Duodenal mucosa (tissue), 2 donors: ENCODE measurements around the gene ZNF30.
"Not testable (repeated sequence)": the region's sequence is repeated elsewhere in the genome, so short reads cannot be mapped to it uniquely, and the experiment has no call there.

Experiments
- H3K27ac ChIP-seq: one replicate; pipeline ENCODE4 v1.7.0; 2013; ENCODE audit warnings: low read depth, low read length
- H3K27me3 ChIP-seq, 2 donors: one replicate each; pipeline ENCODE4 v1.7.0; 2013; ENCODE audit warnings: low read length in 2 of 2, control low read depth in 1 of 2; ENCODE audit not compliant: insufficient read depth in 2 of 2, control insufficient read depth in 1 of 2
- H3K36me3 ChIP-seq, 2 donors: one replicate each; pipeline ENCODE4 v1.7.0; 2013; ENCODE audit warnings: low read length in 2 of 2, control low read depth in 1 of 2; ENCODE audit not compliant: insufficient read depth in 2 of 2, control insufficient read depth in 1 of 2
- H3K4me1 ChIP-seq, 2 donors: one replicate each; pipeline ENCODE4 v1.7.0; 2013; ENCODE audit warnings: low read length in 2 of 2, control low read depth in 1 of 2; ENCODE audit not compliant: insufficient read depth in 2 of 2, control insufficient read depth in 1 of 2
- H3K4me3 ChIP-seq, 2 donors: one replicate each; pipeline ENCODE4 v1.7.0; 2013; ENCODE audit warnings: low read length in 2 of 2, low read depth in 1 of 2
- H3K9ac ChIP-seq, 2 donors: one replicate each; pipeline ENCODE4 v1.7.0; 2013; ENCODE audit warnings: low read length in 2 of 2, low read depth in 1 of 2
- H3K9me3 ChIP-seq, 2 donors: one replicate each; pipeline ENCODE4 v1.7.0; 2013; ENCODE audit warnings: low read length in 2 of 2, control low read depth in 1 of 2; ENCODE audit not compliant: control insufficient read depth in 1 of 2

The ZNF30 gene

DNA sequence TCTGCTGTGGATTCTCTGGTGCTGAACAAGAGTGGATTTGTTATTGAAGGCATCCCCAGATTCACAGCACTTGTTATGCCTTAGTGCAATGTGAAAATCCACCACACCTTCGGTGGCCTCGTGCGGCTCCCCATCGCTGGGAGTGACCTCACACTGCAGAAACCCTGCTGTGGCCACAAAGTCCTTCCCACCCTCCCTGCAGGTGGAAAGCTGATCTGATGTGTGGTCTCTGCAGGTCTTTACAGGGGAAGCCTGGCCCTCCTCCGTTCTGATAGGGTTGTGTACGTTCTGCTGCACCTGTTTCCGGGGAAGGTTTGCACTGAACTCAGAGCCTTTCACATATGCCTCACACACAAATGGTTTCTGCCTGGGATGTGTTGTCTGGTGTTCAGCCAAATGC, 32.3 kb downstream of the ZNF30 start:
- no peaks in the 10 kb centered on the region for H3K27me3 ChIP-seq
- H3K4me1 ChIP-seq = peaks cover 14% of the 10 kb centered on the region in 2 donors
- H3K9me3 ChIP-seq = peaks cover 61 to 72% of the 10 kb centered on the region in 2 donors
- H3K36me3 ChIP-seq = peaks cover 45 to 56% of the 10 kb centered on the region in 2 donors
- H3K9ac ChIP-seq = no peak overlapping the region
- peak overlapping the region; percentile 7 to 36 for H3K4me3 ChIP-seq
- no peak overlapping the region for H3K27ac ChIP-seq

DNA sequence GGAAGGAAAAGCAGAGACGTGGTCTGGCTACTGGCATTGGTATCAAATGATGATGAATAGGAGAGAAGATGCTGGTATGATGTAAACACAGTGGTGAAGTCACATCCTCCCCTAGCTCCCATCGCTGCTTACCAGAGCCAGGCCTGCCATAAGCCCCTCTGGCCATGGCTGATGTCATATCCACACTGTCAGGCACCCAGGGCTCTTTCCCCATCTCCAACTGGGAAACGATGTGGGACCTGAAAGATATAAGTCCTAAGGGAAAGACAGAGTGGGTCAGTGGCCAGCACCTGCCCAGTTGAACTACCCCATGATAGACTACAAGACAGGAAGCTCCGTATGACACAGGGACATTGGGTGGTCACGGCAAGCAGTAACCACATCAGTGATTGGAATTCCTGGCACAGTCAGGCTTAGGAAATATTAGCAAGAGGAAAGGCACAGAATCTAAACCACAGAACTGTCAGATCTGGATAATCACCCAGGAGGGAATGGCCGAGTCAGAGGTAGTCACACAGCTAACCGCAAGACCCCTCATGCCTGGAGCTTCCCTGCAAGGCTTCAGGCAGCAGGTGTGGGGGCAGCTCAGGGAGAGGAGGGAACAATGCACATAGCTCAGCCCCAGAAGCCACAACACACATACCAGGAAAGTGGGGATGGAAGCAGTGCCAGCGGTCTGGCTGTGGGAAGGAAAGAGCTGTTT, 33.6 kb downstream of the ZNF30 start:
- peaks cover 45 to 56% of the 10 kb centered on the region in 2 donors for H3K36me3 ChIP-seq
- H3K27me3 ChIP-seq = no peaks in the 10 kb centered on the region
- H3K4me1 ChIP-seq = peaks cover 14% of the 10 kb centered on the region in 2 donors
- H3K9ac ChIP-seq = no peak overlapping the region
- no peak overlapping the region for H3K27ac ChIP-seq
- H3K4me3 ChIP-seq = peak overlapping the region in 1 of 2 donors; percentile 7
- peaks cover 59 to 67% of the 10 kb centered on the region in 2 donors for H3K9me3 ChIP-seq

GRCh38 chr19:34960940-34961679, 34.4 kb downstream of the ZNF30 start:
- Histone ChIP-seq H3K27me3 (no peaks in the 10 kb centered on the region), H3K4me3 (peak overlapping the region; percentile 14 to 76), H3K27ac (no peak overlapping the region), H3K9me3 (peaks cover 52 to 61% of the 10 kb centered on the region in 2 donors), H3K36me3 (peaks cover 45 to 52% of the 10 kb centered on the region in 2 donors), H3K4me1 (peaks cover 14% of the 10 kb centered on the region in 2 donors), H3K9ac (no peak overlapping the region)

- Histone ChIP-seq H3K27ac (no peak overlapping the region), H3K9me3 (peaks cover 47 to 51% of the 10 kb centered on the region in 2 donors), H3K4me3 (peak overlapping the region; percentile 76 to 86)
Observed at GRCh38 chr19:34961775-34962686, 35.3 kb downstream of the ZNF30 start.

GRCh38 chr19:34962687-34963572, 36.2 kb downstream of the ZNF30 start:
- Histone ChIP-seq H3K27me3 (no peaks in the 10 kb centered on the region), H3K4me3 (peak overlapping the region; percentile 76 to 86), H3K36me3 (peaks cover 30 to 36% of the 10 kb centered on the region in 2 donors), H3K9me3 (peaks cover 40 to 42% of the 10 kb centered on the region in 2 donors), H3K27ac (no peak overlapping the region), H3K9ac (peak overlapping the region; percentile 52 to 79), H3K4me1 (peaks cover 14% of the 10 kb centered on the region in 2 donors)

More at GRCh38 chr19:34961775-34962686, 35.3 kb downstream of the ZNF30 start:
- Histone ChIP-seq H3K27me3 (no peaks in the 10 kb centered on the region), H3K9ac (no peak overlapping the region), H3K36me3 (peaks cover 39 to 45% of the 10 kb centered on the region in 2 donors), H3K4me1 (peaks cover 14% of the 10 kb centered on the region in 2 donors)

- H3K36me3 ChIP-seq = peaks cover 22 to 27% of the 10 kb centered on the region in 2 donors
- H3K9ac ChIP-seq = peak within 1 kb of the TSS; percentile 52 to 79
- no peak within 1 kb of the TSS for H3K27ac ChIP-seq
- peaks cover 32 to 34% of the 10 kb centered on the region in 2 donors for H3K9me3 ChIP-seq
- no peaks in the 10 kb centered on the region for H3K27me3 ChIP-seq
- H3K4me1 ChIP-seq = peaks cover 14% of the 10 kb centered on the region in 2 donors
- peak within 1 kb of the TSS; percentile 76 to 86 for H3K4me3 ChIP-seq
Observed at GRCh38 chr19:34963573-34964406, 37.1 kb downstream of the ZNF30 start, which contains the start of gene ZNF792. ZNF792 (minus strand) TSS chr19:34964229; CDS start chr19:34963662, 567 bp downstream.

DNA sequence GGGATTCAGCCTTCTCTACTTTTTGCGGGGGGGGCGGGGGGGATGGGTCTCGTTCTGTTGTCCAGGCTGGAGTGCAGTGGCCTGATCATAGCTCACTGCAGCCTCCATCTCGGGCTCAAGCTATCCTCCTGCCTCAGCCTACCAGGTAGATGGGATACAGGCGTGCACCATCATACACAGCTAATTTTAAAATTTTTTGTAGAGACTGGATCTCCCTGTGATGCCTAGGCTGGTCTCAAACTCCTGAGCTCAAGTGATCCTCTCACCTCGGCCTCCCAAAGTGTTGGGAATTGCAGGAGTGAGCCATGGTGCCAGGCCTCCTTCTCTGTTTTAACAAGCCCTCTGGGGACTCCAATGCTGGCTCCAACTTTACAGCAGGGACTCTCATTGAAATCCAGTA, 37.9 kb downstream of the ZNF30 start:
- H3K36me3 ChIP-seq = peaks cover 13 to 19% of the 10 kb centered on the region in 2 donors
- H3K27ac ChIP-seq = no peak overlapping the region
- H3K9ac ChIP-seq = no peak overlapping the region

GRCh38 chr19:34965505-34965904, 38.8 kb downstream of the ZNF30 start:
- H3K27me3 ChIP-seq, H3K9ac ChIP-seq, H3K4me3 ChIP-seq, H3K27ac ChIP-seq, H3K36me3 ChIP-seq: not testable (repeated sequence)
- peaks cover 14% of the 10 kb centered on the region in 2 donors for H3K4me1 ChIP-seq
- peaks cover 16 to 17% of the 10 kb centered on the region in 2 donors for H3K9me3 ChIP-seq

More for the DNA sequence above, 37.9 kb downstream of the ZNF30 start:
- Histone ChIP-seq H3K9me3 (peaks cover 24 to 26% of the 10 kb centered on the region in 2 donors), H3K27me3 (no peaks in the 10 kb centered on the region), H3K4me3 (peak overlapping the region in 1 of 2 donors; percentile 86), H3K4me1 (peaks cover 14% of the 10 kb centered on the region in 2 donors)
